CD14-positive monocyte (primary cell): ENCODE measurements around the gene MTG2. TPM values are rescaled to one million over a fixed set of nuclear protein-coding genes. Genes with fewer than 3 reads are reported as not detected.

Source experiments
- DNase-seq, 3 donors: peaks; one replicate each; pipeline ENCODE4 v3.0.0-alpha.2; 2011 to 2022
- H2AFZ ChIP-seq: 2 replicates; pipeline ENCODE4 v1.6.0; 2012; ENCODE audit warnings: mild to moderate bottlenecking, low read depth, low read length, inconsistent platforms; ENCODE audit not compliant: insufficient read depth, poor library complexity, severe bottlenecking
- H3K27ac ChIP-seq, 2 donors: 1 replicate in 1 of 2; 2 replicates in 1 of 2; pipeline ENCODE4 v1.5.1; 2012 to 2013; ENCODE audit warnings: low read length in 2 of 2, control low read depth in 1 of 2, inconsistent platforms in 1 of 2, low read depth in 1 of 2, mild to moderate bottlenecking in 1 of 2
- H3K27me3 ChIP-seq, 2 donors: one replicate each; pipeline versions ENCODE4 v1.6.0 to v1.6.1; 2011 to 2013; ENCODE audit warnings: low read length in 2 of 2; ENCODE audit not compliant: control insufficient read depth in 2 of 2, insufficient read depth in 2 of 2
- H3K36me3 ChIP-seq, 2 donors: replicated peaks in 1 of 2; 1 replicate in 1 of 2; 2 replicates in 1 of 2; pipeline versions ENCODE4 v1.5.1 to v1.6.1; 2012 to 2013; ENCODE audit warnings: low read length in 2 of 2, control low read depth in 1 of 2, inconsistent platforms in 1 of 2, mild to moderate bottlenecking in 1 of 2; ENCODE audit not compliant: insufficient read depth in 2 of 2, control insufficient read depth in 1 of 2
- H3K4me1 ChIP-seq, 2 donors: 1 replicate in 1 of 2; 2 replicates in 1 of 2; pipeline versions ENCODE4 v1.5.1 to v1.6.1; 2012 to 2013; ENCODE audit warnings: low read length in 2 of 2, control low read depth in 1 of 2, inconsistent platforms in 1 of 2, mild to moderate bottlenecking in 1 of 2, moderate library complexity in 1 of 2; ENCODE audit not compliant: insufficient read depth in 2 of 2, control insufficient read depth in 1 of 2
- H3K4me2 ChIP-seq: replicated peaks from 2 replicates; pipeline ENCODE3; 2012; ENCODE audit warnings: low read length, moderate library complexity, mild to moderate bottlenecking; ENCODE audit not compliant: poor library complexity, severe bottlenecking; ENCODE audit errors: extremely low read depth
- H3K4me3 ChIP-seq, 3 experiments: fragments of 200-600 bp in 1 of 3; sonication (generic) in 1 of 3; replicated peaks in 1 of 3; 1 replicate in 2 of 3; 2 replicates in 1 of 3; pipeline ENCODE4 v1.5.1; 2011 to 2013; ENCODE audit warnings: low read length in 3 of 3, mild to moderate bottlenecking in 3 of 3, control low read depth in 2 of 3, low read depth in 2 of 3, inconsistent platforms in 1 of 3, moderate library complexity in 1 of 3
- H3K79me2 ChIP-seq: 2 replicates; pipeline ENCODE4 v1.6.0; 2012; ENCODE audit warnings: mild to moderate bottlenecking, control low read depth, inconsistent platforms, low read length, moderate library complexity; ENCODE audit not compliant: insufficient read depth
- H3K9ac ChIP-seq: 2 replicates; pipeline ENCODE4 v1.6.0; 2017; ENCODE audit warnings: low read length, mild to moderate bottlenecking; ENCODE audit not compliant: insufficient read depth, poor library complexity, severe bottlenecking
- H3K9me3 ChIP-seq, 2 donors: replicated peaks in 1 of 2; 1 replicate in 1 of 2; 2 replicates in 1 of 2; pipeline versions ENCODE4 v1.5.1 to v1.6.1; 2012 to 2013; ENCODE audit warnings: low read length in 2 of 2, control low read depth in 1 of 2; ENCODE audit not compliant: control insufficient read depth in 1 of 2, insufficient read depth in 1 of 2
- H4K20me1 ChIP-seq: 2 replicates; pipeline ENCODE4 v1.6.0; 2012; ENCODE audit warnings: mild to moderate bottlenecking, low read length, control low read depth, moderate library complexity; ENCODE audit not compliant: insufficient read depth
- H3K27ac Mint-ChIP-seq, 7 donors: one replicate each; pipeline ENCODE4 v1.8.0; 2020; ENCODE audit warnings: mild to moderate bottlenecking in 7 of 7, mixed read lengths in 7 of 7, moderate library complexity in 6 of 7, inconsistent platforms in 2 of 7
- H3K27me3 Mint-ChIP-seq, 3 donors: one replicate each; pipeline ENCODE4 v1.8.0; 2021 to 2022; ENCODE audit warnings: low read depth in 3 of 3, mild to moderate bottlenecking in 3 of 3, mixed read lengths in 3 of 3, moderate library complexity in 3 of 3, inconsistent platforms in 1 of 3
- H3K36me3 Mint-ChIP-seq, 2 donors: one replicate each; pipeline ENCODE4 v1.8.0; 2020; ENCODE audit warnings: mixed read lengths in 2 of 2, inconsistent platforms in 1 of 2, mild to moderate bottlenecking in 1 of 2
- H3K4me1 Mint-ChIP-seq: one replicate; pipeline ENCODE4 v1.8.0; 2020; ENCODE audit warnings: mild to moderate bottlenecking, mixed read lengths
- H3K4me3 Mint-ChIP-seq, 2 donors: one replicate each; pipeline ENCODE4 v1.8.0; 2020; ENCODE audit warnings: mild to moderate bottlenecking in 2 of 2, mixed read lengths in 2 of 2, moderate library complexity in 1 of 2
- H3K9me3 Mint-ChIP-seq, 7 donors: one replicate each; pipeline ENCODE4 v1.8.0; 2020 to 2022; ENCODE audit warnings: mixed read lengths in 7 of 7, mild to moderate bottlenecking in 6 of 7, moderate library complexity in 6 of 7, inconsistent platforms in 2 of 7
- WGBS: methylation state at CpG from one replicate; pipeline ENCODE4 v1.1.5; 2013; ENCODE audit warnings: missing lambda C conversion rate; ENCODE audit not compliant: insufficient coverage; 5-methylcytosine and 5-hydroxymethylcytosine counted together
- intact Hi-C, 2 donors: fragments of 100-400 bp; cut with micrococcal nuclease; formaldehyde crosslinking; loops; one replicate each; pipeline versions ENCODE4 v1.15.0 to v1.15.1; 2023
- polyA plus RNA-seq, 3 donors: library from polyadenylated mRNA; depleted of rRNA in 1 of 3; unstranded in 2 of 3; stranded (reverse) in 1 of 3; fragments of 300-500 nt in 2 of 3; fragments of >200 nt in 1 of 3; fragmentation: Illumina TruSeq in 2 of 3; gene quantifications; 1 replicate in 2 of 3; 2 replicates in 1 of 3; pipeline ENCODE4 v1.2.3, GENCODE V29; 2012 to 2021
- TF ChIP-seq, protein P1 (sequence below): fragments of 200-600 bp; IDR thresholded peaks from one replicate; pipeline ENCODE4 v1.8.0; 2022; ENCODE audit warnings: antibody characterized with exemption, mild to moderate bottlenecking

Gene MTG2
- polyA plus RNA-seq, 3 donors, result 10.8 to 16.1 (median 14.9) TPM

DNA sequence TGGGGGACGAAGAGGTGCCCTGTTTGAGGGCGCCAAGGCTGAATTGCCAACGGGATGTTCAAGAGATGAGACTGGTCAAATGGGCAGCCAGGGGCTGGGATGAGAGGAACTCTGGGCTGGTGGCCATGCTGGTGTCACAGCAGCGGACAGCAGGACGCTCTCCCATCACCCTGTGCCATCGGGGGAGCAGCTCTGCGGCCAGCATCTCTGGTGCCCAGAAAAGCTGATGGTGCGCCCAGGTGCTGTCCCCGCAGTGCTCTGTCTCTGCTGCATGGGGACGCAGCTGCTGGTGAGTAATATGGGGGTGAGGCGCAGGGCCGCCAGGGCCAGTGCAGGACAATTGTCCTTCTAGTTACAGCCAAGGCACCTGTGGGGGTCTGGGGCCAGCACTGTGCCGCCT, 42.2 kb downstream of the MTG2 start:
- intact Hi-C loops, result no loop called here
- peaks cover 0 to 9% of the 10 kb centered on the region in 2 donors for H3K9me3 ChIP-seq
- H3K4me1 ChIP-seq, result no peaks in the 10 kb centered on the region
- H3K36me3 ChIP-seq, result no peaks in the 10 kb centered on the region
- no peaks in the 10 kb centered on the region for H4K20me1 ChIP-seq
- Mint-ChIP-seq H3K4me1 (no peaks in the 10 kb centered on the region), H3K27me3 (peaks cover 20 to 52% (median 49%) of the 10 kb centered on the region in 3 donors), H3K9me3 (peaks cover 0 to 5% (median 0%) of the 10 kb centered on the region in 7 donors), H3K27ac (no peak overlapping the region), H3K4me3 (no peak overlapping the region), H3K36me3 (no peaks in the 10 kb centered on the region)
- H3K27ac ChIP-seq, result no peak overlapping the region
- no peak for DNase-seq
- WGBS, result 91% methylated on average over 8 of the region's 13 CpGs
- H3K79me2 ChIP-seq, result no peaks in the 10 kb centered on the region
- no peak overlapping the region for H2AFZ ChIP-seq
- no peak overlapping the region for H3K4me3 ChIP-seq
- H3K4me2 ChIP-seq, result no peak overlapping the region
- no peak overlapping the region for H3K9ac ChIP-seq
- peaks cover 2 to 22% of the 10 kb centered on the region in 2 donors for H3K27me3 ChIP-seq
- TF ChIP-seq, protein P1, sequence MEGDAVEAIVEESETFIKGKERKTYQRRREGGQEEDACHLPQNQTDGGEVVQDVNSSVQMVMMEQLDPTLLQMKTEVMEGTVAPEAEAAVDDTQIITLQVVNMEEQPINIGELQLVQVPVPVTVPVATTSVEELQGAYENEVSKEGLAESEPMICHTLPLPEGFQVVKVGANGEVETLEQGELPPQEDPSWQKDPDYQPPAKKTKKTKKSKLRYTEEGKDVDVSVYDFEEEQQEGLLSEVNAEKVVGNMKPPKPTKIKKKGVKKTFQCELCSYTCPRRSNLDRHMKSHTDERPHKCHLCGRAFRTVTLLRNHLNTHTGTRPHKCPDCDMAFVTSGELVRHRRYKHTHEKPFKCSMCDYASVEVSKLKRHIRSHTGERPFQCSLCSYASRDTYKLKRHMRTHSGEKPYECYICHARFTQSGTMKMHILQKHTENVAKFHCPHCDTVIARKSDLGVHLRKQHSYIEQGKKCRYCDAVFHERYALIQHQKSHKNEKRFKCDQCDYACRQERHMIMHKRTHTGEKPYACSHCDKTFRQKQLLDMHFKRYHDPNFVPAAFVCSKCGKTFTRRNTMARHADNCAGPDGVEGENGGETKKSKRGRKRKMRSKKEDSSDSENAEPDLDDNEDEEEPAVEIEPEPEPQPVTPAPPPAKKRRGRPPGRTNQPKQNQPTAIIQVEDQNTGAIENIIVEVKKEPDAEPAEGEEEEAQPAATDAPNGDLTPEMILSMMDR, result no peak

DNA sequence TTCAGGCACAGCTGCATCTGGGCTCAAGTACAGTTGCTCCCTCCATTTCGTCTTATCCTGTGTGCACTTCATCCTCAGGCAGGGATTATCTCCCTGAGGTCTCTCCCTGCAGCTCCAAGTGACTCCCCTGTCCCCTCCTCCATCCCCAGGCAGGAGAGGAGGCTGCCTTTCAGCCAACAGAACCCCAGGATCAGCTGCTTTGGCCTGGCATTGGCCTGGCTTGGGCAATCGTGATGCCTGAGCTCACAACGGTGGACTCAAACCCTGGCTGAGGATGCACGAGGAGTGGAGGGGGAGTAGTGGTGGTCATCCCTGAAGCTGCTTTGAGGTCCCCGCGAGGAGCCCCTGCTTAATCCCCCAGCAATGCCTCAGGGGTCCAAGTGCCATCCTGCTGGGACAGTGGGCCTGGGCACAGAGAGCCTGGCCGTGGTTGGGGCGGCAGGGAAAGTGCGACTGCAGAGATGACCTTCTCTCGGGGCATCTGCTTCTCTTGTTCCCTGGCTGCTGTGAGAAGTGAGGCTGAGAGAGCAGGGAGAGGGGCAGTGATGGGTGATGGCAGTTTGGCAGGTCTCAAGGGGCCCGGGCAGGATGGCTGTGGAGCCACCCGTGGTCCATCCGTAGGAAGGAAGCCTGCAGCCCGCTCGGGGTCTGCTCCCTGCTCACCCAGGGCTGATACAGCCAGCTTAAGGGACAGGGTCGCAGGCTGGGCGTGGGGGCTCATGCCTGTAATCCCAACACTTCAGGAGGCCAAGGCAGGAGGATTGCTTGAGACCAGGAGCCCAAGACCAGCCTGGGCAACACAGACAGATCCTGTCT, 43.2 kb downstream of the MTG2 start:
- Histone ChIP-seq H3K9me3 (peaks cover 0 to 11% of the 10 kb centered on the region in 2 donors), H2AFZ (no peak overlapping the region), H3K4me1 (no peaks in the 10 kb centered on the region), H3K4me2 (no peak overlapping the region), H3K4me3 (no peak overlapping the region), H3K9ac (no peak overlapping the region), H4K20me1 (no peaks in the 10 kb centered on the region), H3K27me3 (peaks cover 0 to 15% of the 10 kb centered on the region in 2 donors), H3K36me3 (no peaks in the 10 kb centered on the region), H3K79me2 (no peaks in the 10 kb centered on the region), H3K27ac (no peak overlapping the region)
- 89% methylated on average over 15 of the region's 17 CpGs for WGBS
- H3K36me3 Mint-ChIP-seq, result no peaks in the 10 kb centered on the region
- H3K9me3 Mint-ChIP-seq, result peaks cover 0 to 2% (median 0%) of the 10 kb centered on the region in 7 donors
- DNase-seq, result no peak
- no peaks in the 10 kb centered on the region for H3K4me1 Mint-ChIP-seq
- intact Hi-C loops, result no loop called here
- peak overlapping the region in 1 of 7 donors; percentile 15 for H3K27ac Mint-ChIP-seq
- no peak overlapping the region for H3K4me3 Mint-ChIP-seq
- H3K27me3 Mint-ChIP-seq, result peaks cover 14 to 44% (median 43%) of the 10 kb centered on the region in 3 donors
- TF ChIP-seq, protein P1, result no peak
